ENCODE data around the gene NUP210L. TPM values are rescaled to one million over a fixed set of nuclear protein-coding genes. Genes with fewer than 3 reads are reported as not detected.
"Not testable (repeated sequence)": the region's sequence is repeated elsewhere in the genome, so short reads cannot be mapped to it uniquely, and the experiment has no call there.

The NUP210L gene
- total RNA-seq, 6 experiments from 2014 or later: not detected

GRCh38 chr1:153987621-153988020 lies 167.3 kb downstream of the NUP210L start:
- Mint-ChIP-seq H3K4me1 (ENCODE audit: low read depth) (peaks cover 50% of the 10 kb centered on the region), H3K4me3 (no peak overlapping the region), H3K9me3 (peaks cover 7% of the 10 kb centered on the region), H3K36me3 (ENCODE audit: low read depth) (peaks cover 38% of the 10 kb centered on the region), H3K27me3 (ENCODE audit: insufficient read depth) (peaks cover 18% of the 10 kb centered on the region), H3K27ac (peak overlapping the region; percentile 83; the same call in 1 of the 2 replicates)
- no peak for TF ChIP-seq CTCF (IDR thresholded peaks at IDR 0.05)
- no peak for DNase-seq

- DNase-seq: peak; percentile 78
- H3K36me3 Mint-ChIP-seq (ENCODE audit: low read depth): peaks cover 33% of the 10 kb centered on the region
- peak within 1 kb of the TSS; percentile 95 for H3K4me3 Mint-ChIP-seq
- peaks cover 9% of the 10 kb centered on the region for H3K27me3 Mint-ChIP-seq (ENCODE audit: insufficient read depth)
- peaks cover 37% of the 10 kb centered on the region for H3K4me1 Mint-ChIP-seq (ENCODE audit: low read depth)
- no peak for TF ChIP-seq CTCF (IDR thresholded peaks at IDR 0.05)
- H3K9me3 Mint-ChIP-seq: peaks cover 7% of the 10 kb centered on the region
- H3K27ac Mint-ChIP-seq: peak within 1 kb of the TSS; percentile 88
These were observed 168.7 kb downstream of the NUP210L start, which contains the start of gene RAB13 for GRCh38 chr1:153985941-153986761. RAB13 (minus strand) TSS chr1:153986339; CDS start chr1:153986236, 103 bp downstream.

GRCh38 chr1:153985341-153985912 lies 169.4 kb downstream of the NUP210L start:
- peak; percentile 36 for DNase-seq
- H3K27ac Mint-ChIP-seq: peak overlapping the region; percentile 88
- H3K4me3 Mint-ChIP-seq: peak overlapping the region; percentile 95
- H3K4me1 Mint-ChIP-seq (ENCODE audit: low read depth): peaks cover 33% of the 10 kb centered on the region
- peaks cover 26% of the 10 kb centered on the region for H3K36me3 Mint-ChIP-seq (ENCODE audit: low read depth)
- peaks cover 3% of the 10 kb centered on the region for H3K9me3 Mint-ChIP-seq
- no peak for TF ChIP-seq CTCF (IDR thresholded peaks at IDR 0.05)
- H3K27me3 Mint-ChIP-seq (ENCODE audit: insufficient read depth): peaks cover 2% of the 10 kb centered on the region

- Mint-ChIP-seq H3K36me3 (ENCODE audit: low read depth) (peaks cover 24% of the 10 kb centered on the region), H3K9me3 (no peaks in the 10 kb centered on the region), H3K4me3 (peak overlapping the region; percentile 95), H3K27me3 (ENCODE audit: insufficient read depth) (peaks cover 2% of the 10 kb centered on the region), H3K4me1 (ENCODE audit: low read depth) (peaks cover 26% of the 10 kb centered on the region), H3K27ac (peak overlapping the region; percentile 88)
- 0 out of 2 replicates have a peak, but pooled peaks have one; percentile 3 for TF ChIP-seq CTCF (IDR thresholded peaks at IDR 0.05)
- no peak for DNase-seq
These were observed 170.6 kb downstream of the NUP210L start for GRCh38 chr1:153984123-153984894.

GRCh38 chr1:153981735-153982134 lies 173.1 kb downstream of the NUP210L start:
- not testable (repeated sequence) for H3K9me3 Mint-ChIP-seq; H3K27ac Mint-ChIP-seq; DNase-seq; H3K27me3 Mint-ChIP-seq (ENCODE audit: insufficient read depth); H3K4me3 Mint-ChIP-seq
- Mint-ChIP-seq H3K36me3 (ENCODE audit: low read depth) (peaks cover 36% of the 10 kb centered on the region), H3K4me1 (ENCODE audit: low read depth) (peaks cover 34% of the 10 kb centered on the region)

GRCh38 chr1:153979091-153979490 lies 175.8 kb downstream of the NUP210L start:
- Mint-ChIP-seq H3K27ac (peak overlapping the region; percentile 89; the same call in 1 of the 2 replicates), H3K4me1 (ENCODE audit: low read depth) (peaks cover 27% of the 10 kb centered on the region), H3K36me3 (ENCODE audit: low read depth) (peaks cover 53% of the 10 kb centered on the region)
- not testable (repeated sequence) for H3K9me3 Mint-ChIP-seq; DNase-seq; H3K27me3 Mint-ChIP-seq (ENCODE audit: insufficient read depth); H3K4me3 Mint-ChIP-seq

All from HFFc6 (cell line).